Mesenchymal stem cell (in vitro differentiated cells and primary cell): ENCODE data around the gene ZYG11B.
"Not testable (repeated sequence)": the region's sequence is repeated elsewhere in the genome, so short reads cannot be mapped to it uniquely, and the experiment has no call there.

Experiments
- DNase-seq: peaks from one replicate; pipeline ENCODE4 v3.0.0-alpha.2; 2013
- H2AFZ ChIP-seq: one replicate; pipeline ENCODE4 v1.6.1; 2013; ENCODE audit warnings: low read depth, mild to moderate bottlenecking, control low read depth, inconsistent platforms, low read length, moderate library complexity
- H2AK5ac ChIP-seq: 2 replicates; pipeline ENCODE4 v1.6.1; 2013; ENCODE audit warnings: low read length, moderate library complexity, mild to moderate bottlenecking, inconsistent platforms; ENCODE audit not compliant: severe bottlenecking
- H2BK120ac ChIP-seq: one replicate; pipeline ENCODE4 v1.6.1; 2013; ENCODE audit warnings: low read depth, mild to moderate bottlenecking, inconsistent platforms, low read length, moderate library complexity
- H2BK12ac ChIP-seq, 2 experiments: one replicate each; pipeline ENCODE4 v1.6.1; 2013; ENCODE audit warnings: inconsistent platforms in 2 of 2, low read length in 2 of 2, mild to moderate bottlenecking in 2 of 2, moderate library complexity in 2 of 2, control low read depth in 1 of 2
- H2BK15ac ChIP-seq: one replicate; pipeline ENCODE4 v1.6.1; 2013; ENCODE audit warnings: mild to moderate bottlenecking, low read depth, inconsistent platforms; ENCODE audit not compliant: poor library complexity, severe bottlenecking
- H2BK5ac ChIP-seq: 2 replicates; pipeline ENCODE4 v1.6.1; 2013; ENCODE audit warnings: low read depth, mild to moderate bottlenecking, low read length, control low read depth, inconsistent platforms; ENCODE audit not compliant: poor library complexity, severe bottlenecking
- H3K14ac ChIP-seq, 2 experiments: one replicate each; pipeline ENCODE4 v1.6.1; 2013; ENCODE audit warnings: inconsistent platforms in 2 of 2, low read length in 2 of 2, control low read depth in 1 of 2, mild to moderate bottlenecking in 1 of 2, moderate library complexity in 1 of 2
- H3K18ac ChIP-seq, 2 experiments: one replicate each; pipeline ENCODE4 v1.6.1; 2013; ENCODE audit warnings: inconsistent platforms in 2 of 2, low read length in 2 of 2, control low read depth in 1 of 2, low read depth in 1 of 2, mild to moderate bottlenecking in 1 of 2
- H3K23ac ChIP-seq, 2 experiments: one replicate each; pipeline ENCODE4 v1.6.1; 2013; ENCODE audit warnings: inconsistent platforms in 2 of 2, low read length in 2 of 2, mild to moderate bottlenecking in 2 of 2, moderate library complexity in 2 of 2, control low read depth in 1 of 2
- H3K27ac ChIP-seq: 2 replicates; pipeline ENCODE4 v1.5.1; 2013; ENCODE audit warnings: mild to moderate bottlenecking, moderate library complexity, low read length, control low read depth, inconsistent platforms; ENCODE audit not compliant: poor library complexity, severe bottlenecking
- H3K27me3 ChIP-seq, 2 experiments: 2 replicates each; pipeline versions ENCODE4 v1.6.1 to v1.7.0; 2013; ENCODE audit warnings: low read length in 2 of 2, mild to moderate bottlenecking in 2 of 2, moderate library complexity in 2 of 2, control low read depth in 1 of 2, inconsistent platforms in 1 of 2; ENCODE audit not compliant: control insufficient read depth in 1 of 2, insufficient read depth in 1 of 2
- H3K36me3 ChIP-seq, 2 experiments: 2 replicates each; pipeline versions ENCODE4 v1.6.1 to v1.7.0; 2013; ENCODE audit warnings: low read length in 2 of 2, control low read depth in 1 of 2, inconsistent platforms in 1 of 2, low read depth in 1 of 2, mild to moderate bottlenecking in 1 of 2; ENCODE audit not compliant: insufficient read depth in 2 of 2, control insufficient read depth in 1 of 2
- H3K4ac ChIP-seq, 2 experiments: one replicate each; pipeline ENCODE4 v1.6.1; 2013; ENCODE audit warnings: inconsistent platforms in 2 of 2, low read length in 2 of 2, mild to moderate bottlenecking in 2 of 2, moderate library complexity in 2 of 2, control low read depth in 1 of 2, low read depth in 1 of 2
- H3K4me1 ChIP-seq: 2 replicates; pipeline ENCODE4 v1.6.1; 2013; ENCODE audit warnings: low read depth, low read length, control low read depth; ENCODE audit not compliant: control insufficient read depth, insufficient read depth
- H3K4me2 ChIP-seq: 2 replicates; pipeline ENCODE4 v1.6.1; 2013; ENCODE audit warnings: low read length, mild to moderate bottlenecking, inconsistent platforms; ENCODE audit not compliant: poor library complexity, severe bottlenecking
- H3K4me3 ChIP-seq, 2 experiments: 2 replicates each; pipeline versions ENCODE4 v1.5.1 to v1.7.0; 2013; ENCODE audit warnings: low read length in 2 of 2, mild to moderate bottlenecking in 2 of 2, control low read depth in 1 of 2, low read depth in 1 of 2; ENCODE audit not compliant: insufficient read depth in 1 of 2
- H3K79me1 ChIP-seq: replicated peaks from 2 replicates; pipeline ENCODE4 v1.6.1; 2013; ENCODE audit warnings: mild to moderate bottlenecking, control low read depth, low read length, inconsistent platforms; ENCODE audit not compliant: poor library complexity, severe bottlenecking
- H3K9ac ChIP-seq: 2 replicates; pipeline ENCODE4 v1.7.0; 2013; ENCODE audit warnings: mild to moderate bottlenecking, low read length, moderate library complexity
- H3K9me3 ChIP-seq: 2 replicates; pipeline ENCODE4 v1.7.0; 2013; ENCODE audit warnings: mild to moderate bottlenecking, low read length; ENCODE audit not compliant: control insufficient read depth
- H4K8ac ChIP-seq: one replicate; pipeline ENCODE4 v1.6.1; 2013; ENCODE audit warnings: inconsistent platforms, mild to moderate bottlenecking, low read length, moderate library complexity
- H4K91ac ChIP-seq: one replicate; pipeline ENCODE4 v1.6.1; 2013; ENCODE audit warnings: mild to moderate bottlenecking, low read length, inconsistent platforms
- WGBS: methylation state at CpG from one replicate; pipeline ENCODE4 v1.1.7; 2013; ENCODE audit warnings: mixed read lengths; 5-methylcytosine and 5-hydroxymethylcytosine counted together

The ZYG11B gene

DNA sequence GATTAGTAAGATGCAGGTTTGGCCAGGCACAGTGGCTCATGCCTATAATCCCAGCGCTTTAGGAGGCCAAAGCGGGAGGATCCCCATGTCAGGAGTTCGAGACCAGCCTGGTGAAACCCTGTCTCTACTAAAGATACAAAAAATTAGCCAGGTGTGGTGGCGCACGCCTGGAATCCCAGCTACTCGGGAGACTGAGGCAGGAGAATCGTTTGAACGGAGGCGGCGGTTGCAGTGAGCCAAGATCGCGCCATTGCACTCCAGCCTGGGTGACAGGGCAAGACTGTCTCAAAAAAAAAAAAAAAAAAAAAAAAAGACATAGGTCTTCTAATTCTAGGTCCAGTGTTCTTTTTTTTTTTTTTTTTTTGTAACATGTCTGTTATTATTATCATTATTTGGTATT lies 64.2 kb downstream of the ZYG11B start:
- DNase-seq, H3K4me2 ChIP-seq, H4K8ac ChIP-seq, H3K4me3 ChIP-seq, H3K14ac ChIP-seq, H3K4me1 ChIP-seq, H3K9me3 ChIP-seq, H4K91ac ChIP-seq, H3K4ac ChIP-seq, H2AFZ ChIP-seq, H3K23ac ChIP-seq, H3K27me3 ChIP-seq, H2BK120ac ChIP-seq, H3K9ac ChIP-seq, H3K79me1 ChIP-seq, H2BK15ac ChIP-seq, H2AK5ac ChIP-seq, H2BK5ac ChIP-seq, H2BK12ac ChIP-seq, H3K27ac ChIP-seq, H3K18ac ChIP-seq: not testable (repeated sequence)
- peaks cover 12 to 62% of the 10 kb centered on the region in 2 experiments for H3K36me3 ChIP-seq
- 95% methylated on average over 3 of the region's 12 CpGs for whole genome bisulfite sequencing

DNA sequence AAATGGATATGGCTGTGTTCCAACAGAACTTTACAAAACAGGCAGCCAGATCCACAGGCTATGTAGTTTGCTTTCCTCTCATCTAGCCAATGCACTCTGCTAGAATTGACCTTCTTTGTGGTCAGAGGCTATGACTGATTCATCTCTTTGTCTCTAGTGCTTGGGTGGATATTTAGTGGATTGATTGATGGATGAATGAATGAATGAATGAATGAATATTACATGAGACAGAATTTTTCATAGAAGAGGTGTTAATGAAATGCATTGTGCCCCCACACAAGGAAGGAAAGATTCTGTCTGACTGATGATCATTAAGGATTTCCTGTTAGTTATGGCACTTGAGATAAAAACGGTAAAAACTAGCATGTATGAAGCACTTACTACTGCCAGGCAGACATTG lies 65.8 kb downstream of the ZYG11B start:
- peak; percentile 35 for DNase-seq
- no peak overlapping the region for H3K9ac ChIP-seq
- H2BK15ac ChIP-seq = no peak overlapping the region
- no peak overlapping the region for H3K4me2 ChIP-seq
- WGBS = no CpG with 5 or more reads among the region's 1 CpG
- no peaks in the 10 kb centered on the region for H3K4me1 ChIP-seq
- H3K4ac ChIP-seq = no peak overlapping the region
- no peaks in the 10 kb centered on the region for H3K9me3 ChIP-seq
- H2BK5ac ChIP-seq = no peak overlapping the region
- H4K8ac ChIP-seq = no peak overlapping the region
- H3K27me3 ChIP-seq = no peaks in the 10 kb centered on the region
- H4K91ac ChIP-seq = no peak overlapping the region
- no peak overlapping the region for H3K23ac ChIP-seq
- H2BK120ac ChIP-seq = no peak overlapping the region
- no peak overlapping the region for H2AK5ac ChIP-seq
- H2AFZ ChIP-seq = no peak overlapping the region
- H3K79me1 ChIP-seq = peaks cover 1% of the 10 kb centered on the region
- peaks cover 6 to 59% of the 10 kb centered on the region in 2 experiments for H3K36me3 ChIP-seq
- no peak overlapping the region for H3K18ac ChIP-seq
- no peak overlapping the region for H2BK12ac ChIP-seq
- H3K27ac ChIP-seq = no peak overlapping the region
- no peak overlapping the region for H3K4me3 ChIP-seq
- no peak overlapping the region for H3K14ac ChIP-seq

GRCh38 chr1:52793717-52794116 lies 67.5 kb downstream of the ZYG11B start:
- not testable (repeated sequence) for H3K23ac ChIP-seq, H2AFZ ChIP-seq, H4K8ac ChIP-seq, H3K27me3 ChIP-seq, H2BK120ac ChIP-seq, H3K14ac ChIP-seq, H2BK5ac ChIP-seq, H3K4ac ChIP-seq, H3K27ac ChIP-seq, H3K18ac ChIP-seq, H3K4me2 ChIP-seq, H2AK5ac ChIP-seq, H2BK12ac ChIP-seq, H4K91ac ChIP-seq, H3K9ac ChIP-seq, H3K4me1 ChIP-seq, H3K4me3 ChIP-seq, H3K79me1 ChIP-seq, H2BK15ac ChIP-seq, H3K9me3 ChIP-seq, DNase-seq
- peaks cover 9 to 63% of the 10 kb centered on the region in 2 experiments for H3K36me3 ChIP-seq
- 84% methylated on average over 7 of the region's 7 CpGs for WGBS

DNA sequence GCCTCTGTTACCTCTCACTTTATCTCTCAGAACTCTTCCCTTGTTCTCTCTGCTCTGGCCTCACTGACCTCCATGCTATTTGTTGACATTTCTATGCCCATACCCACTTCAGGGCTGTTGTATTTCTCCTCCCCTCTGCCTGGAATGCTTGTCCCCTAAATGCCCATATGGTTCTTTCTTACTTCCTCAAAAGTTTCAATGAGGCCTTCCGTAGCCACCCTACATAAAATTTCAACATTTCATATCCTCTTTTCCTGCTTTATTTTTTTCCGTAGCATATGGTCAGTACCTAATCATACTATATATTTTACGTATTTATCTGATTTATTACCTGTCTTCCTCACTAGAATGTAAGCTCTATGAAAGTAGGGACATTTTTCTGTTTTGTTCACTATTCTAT lies 69.2 kb downstream of the ZYG11B start:
- peaks cover 1% of the 10 kb centered on the region for H3K79me1 ChIP-seq
- WGBS = 100% methylated on average over 2 of the region's 3 CpGs
- no peak overlapping the region for H2BK5ac ChIP-seq

More for the DNA sequence above, 69.2 kb downstream of the ZYG11B start:
- Histone ChIP-seq H2BK12ac (no peak overlapping the region), H2AFZ (no peak overlapping the region), H3K23ac (no peak overlapping the region), H3K4me3 (no peak overlapping the region), H3K9ac (no peak overlapping the region), H3K4me2 (no peak overlapping the region), H4K8ac (no peak overlapping the region), H2BK120ac (no peak overlapping the region), H3K36me3 (peaks cover 9 to 50% of the 10 kb centered on the region in 2 experiments), H2BK15ac (no peak overlapping the region), H3K14ac (no peak overlapping the region), H3K27ac (no peak overlapping the region), H4K91ac (no peak overlapping the region), H3K27me3 (no peaks in the 10 kb centered on the region), H3K9me3 (no peaks in the 10 kb centered on the region), H2AK5ac (no peak overlapping the region), H3K18ac (no peak overlapping the region), H3K4ac (no peak overlapping the region), H3K4me1 (no peaks in the 10 kb centered on the region)
- DNase-seq = no peak
